SJSA1 (cell line): ENCODE data around the gene OR51G1. TPM values are rescaled to one million over a fixed set of nuclear protein-coding genes. Genes with fewer than 3 reads are reported as not detected.

Experiments
- DNase-seq, 2 experiments: peaks; one replicate each; pipeline ENCODE4 v3.0.0-alpha.2; 2015 to 2020; ENCODE audit warnings: low spot score in 2 of 2, low read depth in 1 of 2
- H3K27ac ChIP-seq: fragments of 250-450 bp; sonication (Bioruptor Pico); 2 replicates; pipeline ENCODE4 v1.5.1; 2020; ENCODE audit warnings: mild to moderate bottlenecking, moderate library complexity
- H3K27me3 ChIP-seq: fragments of 250-450 bp; sonication (Bioruptor Pico); replicated peaks from 2 replicates; pipeline ENCODE4 v1.5.1; 2020; ENCODE audit warnings: mild to moderate bottlenecking, moderate library complexity
- H3K36me3 ChIP-seq: fragments of 250-450 bp; sonication (Bioruptor Pico); 2 replicates; pipeline ENCODE4 v1.5.1; 2020; ENCODE audit warnings: mild to moderate bottlenecking
- H3K4me1 ChIP-seq: fragments of 250-450 bp; sonication (Bioruptor Pico); replicated peaks from 2 replicates; pipeline ENCODE4 v1.6.1; 2021; ENCODE audit warnings: mild to moderate bottlenecking
- H3K4me3 ChIP-seq: fragments of 250-450 bp; sonication (Bioruptor Pico); 2 replicates; pipeline ENCODE4 v1.5.1; 2020; ENCODE audit warnings: mild to moderate bottlenecking
- H3K9me3 ChIP-seq: fragments of 250-450 bp; sonication (Bioruptor Pico); replicated peaks from 2 replicates; pipeline ENCODE4 v1.5.1; 2020; ENCODE audit warnings: mild to moderate bottlenecking
- total RNA-seq: library from RNA; depleted of rRNA; stranded (reverse); fragments of >200 nt; shearing (Covaris generic); gene quantifications from 2 replicates; pipeline ENCODE4 v1.2.3, GENCODE V29; 2014; rRNA removed

OR51G1 gene
- total RNA-seq, 1 experiment from 2014 or later, result not detected

DNA sequence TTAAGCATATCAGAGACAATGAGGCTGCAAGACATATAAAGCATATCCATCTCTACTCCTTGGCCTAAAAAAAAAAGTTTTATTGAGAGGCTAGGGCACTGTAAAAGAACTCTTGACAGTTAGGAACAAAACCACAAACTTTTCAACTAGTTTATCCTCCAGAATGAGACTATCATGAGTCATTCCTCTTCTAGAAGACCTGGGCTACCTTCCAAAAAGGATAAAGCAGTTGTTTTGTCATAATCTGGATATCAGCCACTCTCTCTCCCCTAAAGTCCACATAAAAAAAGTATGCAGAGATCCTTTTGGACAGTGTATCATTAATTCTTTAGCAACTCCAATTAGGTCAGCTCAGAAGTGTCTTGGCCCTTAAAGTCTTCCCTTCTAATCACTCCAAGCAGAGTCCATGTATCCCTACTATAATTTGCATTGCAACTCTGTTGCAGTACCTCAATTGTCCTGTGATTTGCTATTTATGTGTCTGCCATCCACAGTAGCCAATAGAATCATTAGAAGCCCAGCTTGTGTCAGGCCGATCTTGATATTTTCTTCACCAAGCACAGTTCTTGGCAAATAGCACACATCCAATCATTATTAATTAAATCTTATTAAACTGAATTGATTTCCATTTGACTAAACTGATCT is 32.0 kb downstream of the OR51G1 start:
- 0 out of 2 replicates have a peak overlapping the region, but pooled peaks have one; percentile 2 for H3K27ac ChIP-seq
- H3K4me3 ChIP-seq, result no peak overlapping the region
- H3K27me3 ChIP-seq, result peaks cover 15% of the 10 kb centered on the region; the same call in 1 of the 2 replicates
- no peaks in the 10 kb centered on the region for H3K36me3 ChIP-seq
- DNase-seq, result peak in 1 of 2 experiments; percentile 87
- no peaks in the 10 kb centered on the region for H3K9me3 ChIP-seq
- peaks cover 14% of the 10 kb centered on the region for H3K4me1 ChIP-seq

DNA sequence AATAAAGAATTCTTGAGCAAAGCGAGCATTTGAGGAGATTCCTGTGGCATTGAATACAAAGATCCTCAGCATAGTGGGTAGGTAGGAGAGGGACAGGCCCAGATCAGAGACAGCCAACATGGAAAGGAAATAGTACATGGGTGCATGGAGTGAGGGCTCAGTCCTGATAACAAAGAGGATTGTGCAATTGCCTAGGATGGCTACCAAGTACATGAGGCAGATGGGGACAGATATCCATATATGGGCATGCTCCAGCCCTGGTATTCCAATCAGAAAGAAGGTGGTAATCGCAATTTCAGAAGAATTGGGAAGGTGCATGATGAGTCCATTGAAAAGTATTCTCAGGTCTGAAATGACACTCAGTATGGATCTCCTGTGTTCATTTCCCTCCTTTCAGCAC is 33.9 kb downstream of the OR51G1 start:
- Histone ChIP-seq H3K4me1 (peaks cover 14% of the 10 kb centered on the region), H3K27me3 (peaks cover 5% of the 10 kb centered on the region; the same call in 1 of the 2 replicates), H3K27ac (no peak overlapping the region), H3K4me3 (no peak overlapping the region), H3K9me3 (no peaks in the 10 kb centered on the region), H3K36me3 (no peaks in the 10 kb centered on the region)
- no peak for DNase-seq

DNA sequence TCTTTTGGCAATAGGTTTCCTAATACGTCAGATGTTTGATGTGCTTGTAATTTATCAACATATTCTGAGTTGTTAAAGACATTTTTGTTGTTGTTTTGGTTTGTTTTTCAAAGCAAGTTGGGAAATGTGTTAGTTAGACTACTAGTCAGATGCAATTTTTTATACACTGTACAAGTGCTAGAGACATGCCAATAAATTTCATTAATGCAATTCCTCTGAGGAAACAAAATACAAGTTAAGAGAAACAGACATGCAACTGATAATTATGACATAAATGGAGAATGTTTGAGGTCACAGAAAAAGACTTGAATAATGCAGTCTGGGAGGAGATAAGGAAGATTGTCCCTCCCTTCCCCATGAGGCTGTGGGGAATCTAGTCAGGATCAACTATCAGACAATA is 36.5 kb downstream of the OR51G1 start:
- H3K4me3 ChIP-seq, result no peak overlapping the region
- H3K27me3 ChIP-seq, result no peaks in the 10 kb centered on the region; the same call in 1 of the 2 replicates
- no peak overlapping the region for H3K27ac ChIP-seq
- no peaks in the 10 kb centered on the region for H3K9me3 ChIP-seq
- H3K36me3 ChIP-seq, result no peaks in the 10 kb centered on the region
- peaks cover 14% of the 10 kb centered on the region for H3K4me1 ChIP-seq
- no peak for DNase-seq

DNA sequence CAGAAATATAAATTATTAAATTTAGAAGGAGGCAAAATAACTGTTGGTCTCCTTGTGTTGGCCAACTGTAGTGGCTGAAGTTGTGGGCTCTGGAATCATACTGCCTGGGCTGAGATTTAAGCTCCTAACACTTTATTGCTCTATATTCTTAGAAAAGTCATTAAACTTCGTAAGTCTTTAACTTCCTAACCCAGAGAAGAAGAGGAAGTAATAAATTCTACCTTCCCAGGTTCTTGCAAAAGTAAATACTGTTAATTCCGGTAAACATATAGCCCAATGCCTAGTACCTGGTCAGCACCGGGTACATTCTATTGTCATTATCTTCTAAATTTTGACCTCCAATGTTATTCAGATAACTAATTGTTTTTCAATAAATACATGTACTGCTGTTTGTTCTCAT is 38.0 kb downstream of the OR51G1 start:
- Histone ChIP-seq H3K9me3 (no peaks in the 10 kb centered on the region), H3K27me3 (no peaks in the 10 kb centered on the region; the same call in 1 of the 2 replicates), H3K27ac (no peak overlapping the region), H3K4me1 (peaks cover 1% of the 10 kb centered on the region), H3K4me3 (no peak overlapping the region), H3K36me3 (no peaks in the 10 kb centered on the region)
- DNase-seq, result no peak

DNA sequence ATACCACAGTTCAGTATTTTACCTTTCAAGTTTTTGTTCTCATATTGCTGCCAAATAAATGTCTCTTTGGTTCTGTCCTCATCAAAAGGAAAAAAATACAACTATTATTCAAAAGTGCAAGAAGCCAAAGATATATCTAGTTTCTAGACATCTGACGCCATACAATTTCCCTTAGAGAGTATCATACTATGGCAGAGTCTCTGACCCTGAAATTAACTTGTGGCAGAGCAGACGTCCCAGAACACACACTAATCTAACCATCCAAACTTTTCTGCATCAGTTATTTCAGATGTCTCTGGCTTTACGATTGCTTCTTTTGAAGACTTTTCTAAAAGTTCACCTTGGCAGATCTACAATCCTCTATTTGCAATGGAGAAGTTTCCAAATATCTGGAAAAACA is 39.8 kb downstream of the OR51G1 start:
- no peak overlapping the region for H3K27ac ChIP-seq
- no peak for DNase-seq
- H3K4me3 ChIP-seq, result no peak overlapping the region
- H3K4me1 ChIP-seq, result no peaks in the 10 kb centered on the region
- H3K36me3 ChIP-seq, result no peaks in the 10 kb centered on the region
- H3K27me3 ChIP-seq, result no peaks in the 10 kb centered on the region; the same call in 1 of the 2 replicates
- no peaks in the 10 kb centered on the region for H3K9me3 ChIP-seq

DNA sequence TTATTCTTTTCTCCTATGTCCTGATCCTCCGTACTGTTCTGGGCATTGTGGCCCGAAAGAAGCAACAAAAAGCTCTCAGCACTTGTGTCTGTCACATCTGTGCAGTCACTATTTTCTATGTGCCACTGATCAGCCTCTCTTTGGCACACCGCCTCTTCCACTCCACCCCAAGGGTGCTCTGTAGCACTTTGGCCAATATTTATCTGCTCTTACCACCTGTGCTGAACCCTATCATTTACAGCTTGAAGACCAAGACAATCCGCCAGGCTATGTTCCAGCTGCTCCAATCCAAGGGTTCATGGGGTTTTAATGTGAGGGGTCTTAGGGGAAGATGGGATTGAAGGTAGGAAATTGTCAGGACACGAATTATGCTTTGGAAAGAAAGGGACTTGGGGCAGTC is 41.6 kb downstream of the OR51G1 start:
- H3K27ac ChIP-seq, result no peak overlapping the region
- H3K4me3 ChIP-seq, result no peak overlapping the region
- H3K36me3 ChIP-seq, result no peaks in the 10 kb centered on the region
- H3K27me3 ChIP-seq, result no peaks in the 10 kb centered on the region; the same call in 1 of the 2 replicates
- H3K9me3 ChIP-seq, result no peaks in the 10 kb centered on the region
- no peaks in the 10 kb centered on the region for H3K4me1 ChIP-seq
- DNase-seq, result no peak

DNA sequence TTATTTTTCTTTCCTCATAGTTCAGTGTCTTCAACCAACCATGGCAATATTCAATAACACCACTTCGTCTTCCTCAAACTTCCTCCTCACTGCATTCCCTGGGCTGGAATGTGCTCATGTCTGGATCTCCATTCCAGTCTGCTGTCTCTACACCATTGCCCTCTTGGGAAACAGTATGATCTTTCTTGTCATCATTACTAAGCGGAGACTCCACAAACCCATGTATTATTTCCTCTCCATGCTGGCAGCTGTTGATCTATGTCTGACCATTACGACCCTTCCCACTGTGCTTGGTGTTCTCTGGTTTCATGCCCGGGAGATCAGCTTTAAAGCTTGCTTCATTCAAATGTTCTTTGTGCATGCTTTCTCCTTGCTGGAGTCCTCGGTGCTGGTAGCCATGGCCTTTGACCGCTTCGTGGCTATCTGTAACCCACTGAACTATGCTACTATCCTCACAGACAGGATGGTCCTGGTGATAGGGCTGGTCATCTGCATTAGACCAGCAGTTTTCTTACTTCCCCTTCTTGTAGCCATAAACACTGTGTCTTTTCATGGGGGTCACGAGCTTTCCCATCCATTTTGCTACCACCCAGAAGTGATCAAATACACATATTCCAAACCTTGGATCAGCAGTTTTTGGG is 42.2 kb downstream of the OR51G1 start, which contains the start of gene OR51T1:
OR51T1 (plus strand) TSS at position 41 of the 641 bp plus-strand sequence; CDS start at position 41, 0 bp downstream.
- Histone ChIP-seq H3K27ac (no peak within 1 kb of the TSS), H3K4me3 (no peak within 1 kb of the TSS), H3K27me3 (no peaks in the 10 kb centered on the region; the same call in 1 of the 2 replicates), H3K9me3 (no peaks in the 10 kb centered on the region), H3K4me1 (no peaks in the 10 kb centered on the region), H3K36me3 (no peaks in the 10 kb centered on the region)
- DNase-seq, result no peak

DNA sequence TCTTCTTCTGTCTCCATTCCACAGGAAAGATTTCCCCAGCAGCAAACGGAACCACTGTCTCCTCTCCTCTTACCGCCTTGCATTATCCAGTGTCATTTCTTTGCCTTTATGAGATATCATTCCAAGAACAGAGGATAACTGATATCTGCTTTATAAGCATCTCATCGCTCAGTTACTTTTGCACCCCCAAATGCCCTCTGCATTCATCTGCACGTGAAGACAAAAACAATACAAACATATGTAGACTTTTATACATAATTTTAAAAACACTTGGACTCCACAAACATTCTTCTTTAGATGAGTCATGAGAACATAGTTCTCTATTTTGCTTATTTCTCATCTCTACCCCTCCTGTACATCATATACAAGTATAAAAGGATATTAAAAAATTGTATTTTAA is 43.0 kb downstream of the OR51G1 start:
- no peaks in the 10 kb centered on the region; the same call in 1 of the 2 replicates for H3K27me3 ChIP-seq
- no peak overlapping the region for H3K4me3 ChIP-seq
- H3K27ac ChIP-seq, result no peak overlapping the region
- no peaks in the 10 kb centered on the region for H3K9me3 ChIP-seq
- DNase-seq, result no peak
- H3K4me1 ChIP-seq, result no peaks in the 10 kb centered on the region
- no peaks in the 10 kb centered on the region for H3K36me3 ChIP-seq

Other genes starting within 250 kb of the OR51G1 start
- gene OR51E2, start 226.5 kb downstream of the OR51G1 start, total RNA-seq, result 0.09 and 0.21 TPM in 2 replicates
- not detected in 2 replicates for gene MMP26, start 219.6 kb downstream of the OR51G1 start, total RNA-seq
- gene OR51F1, start 154.4 kb downstream of the OR51G1 start, total RNA-seq, result not detected in 2 replicates
- not detected in 2 replicates for gene OR52R1, start 120.0 kb downstream of the OR51G1 start, total RNA-seq
- not detected in 2 replicates for gene OR51F2, start 103.0 kb downstream of the OR51G1 start, total RNA-seq
- not detected in 2 replicates for gene OR51S1, start 75.1 kb downstream of the OR51G1 start, total RNA-seq
- gene OR51T1, start 42.4 kb downstream of the OR51G1 start, total RNA-seq, result not detected in 2 replicates
- gene OR51A7, start 20.6 kb downstream of the OR51G1 start, total RNA-seq, result not detected in 2 replicates
- not detected in 2 replicates for gene OR51G2, start 5.0 kb downstream of the OR51G1 start, total RNA-seq
- not detected in 2 replicates for gene OR51A4, start 23.3 kb upstream of the OR51G1 start, total RNA-seq
- not detected in 2 replicates for gene OR51A2, start 31.4 kb upstream of the OR51G1 start, total RNA-seq
- gene OR51L1, start 70.5 kb upstream of the OR51G1 start, total RNA-seq, result not detected in 2 replicates
- not detected in 2 replicates for gene OR52J3, start 122.2 kb upstream of the OR51G1 start, total RNA-seq
- gene OR52E2, start 135.3 kb upstream of the OR51G1 start, total RNA-seq, result not detected in 2 replicates
- gene OR52E1, start 145.2 kb upstream of the OR51G1 start, total RNA-seq, result not detected in 2 replicates
- not detected in 2 replicates for gene OR52A5, start 214.0 kb upstream of the OR51G1 start, total RNA-seq
- gene OR52A1, start 230.4 kb upstream of the OR51G1 start, total RNA-seq, result under 0.01 TPM in 1 of 2 replicates, not detected in the other